Adrenal gland (tissue), 5 donors: Measurements from ENCODE around the gene GCH1.

Experiments
- CTCF ChIP-seq, 6 experiments: fragments of 450-650 bp in 4 of 6; fragments of 200-600 bp in 2 of 6; sonication (generic) in 1 of 6; IDR thresholded peaks; 1 replicate in 5 of 6; 2 replicates in 1 of 6; pipeline versions ENCODE4 v1.5.1 to v1.8.0; 2016 to 2021; ENCODE audit warnings: antibody characterized with exemption in 6 of 6, mild to moderate bottlenecking in 2 of 6, moderate library complexity in 1 of 6
- POLR2A ChIP-seq, 2 donors: fragments of 450-650 bp; IDR thresholded peaks; one replicate each; pipeline ENCODE4 v1.6.1; 2017; ENCODE audit warnings: antibody characterized with exemption in 2 of 2, mild to moderate bottlenecking in 2 of 2, moderate library complexity in 1 of 2
- donor health status: DM: no; HTN: no; CAD: no.

- TF ChIP-seq CTCF (IDR thresholded peaks at IDR 0.05) (no peak), POLR2A (IDR thresholded peaks at IDR 0.05) (no peak)
Observed at GRCh38 chr14:54857830-54858269, 44.8 kb downstream of the GCH1 start.
